Right renal pelvis (tissue), 4 donors: ENCODE results near the gene LPAR1. TPM values are rescaled to one million over a fixed set of nuclear protein-coding genes. Genes with fewer than 3 reads are reported as not detected.
"Not testable (repeated sequence)": the region's sequence is repeated elsewhere in the genome, so short reads cannot be mapped to it uniquely, and the experiment has no call there.

Experiments used
- DNase-seq, 4 donors: peaks; one replicate each; pipeline ENCODE4 v3.0.0-alpha.2; 2013; ENCODE audit warnings: low read depth in 4 of 4, low spot score in 3 of 4, missing footprints in 1 of 4
- polyA plus RNA-seq, 4 donors: library from polyadenylated mRNA; unstranded; fragments of 120-200 nt; gene quantifications; one replicate each; pipeline ENCODE4 v1.2.1, GENCODE V29; 2013; ENCODE audit not compliant: insufficient read length in 4 of 4

The LPAR1 gene
- polyA plus RNA-seq, 4 donors: 27.4 to 31.0 (median 28.1) TPM

DNA sequence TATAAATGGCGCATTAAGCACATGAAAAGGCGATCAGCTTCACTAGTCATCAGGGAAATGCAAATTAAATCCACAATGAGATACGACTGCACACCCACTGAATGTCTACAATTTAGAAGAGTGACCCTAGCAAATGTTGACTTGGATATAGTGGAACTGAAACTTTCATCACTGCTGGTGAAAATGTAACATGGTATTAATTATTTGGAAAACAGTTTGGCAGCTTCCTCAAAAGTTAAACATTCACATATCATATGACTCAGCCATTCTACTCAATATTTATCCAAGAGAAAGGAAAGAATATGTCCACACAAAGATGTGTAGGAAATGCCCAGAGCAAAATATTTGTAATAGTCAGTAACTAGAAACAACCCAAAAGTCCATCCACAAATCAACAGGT, 146.5 kb downstream of the LPAR1 start:
- no peak for DNase-seq

DNA sequence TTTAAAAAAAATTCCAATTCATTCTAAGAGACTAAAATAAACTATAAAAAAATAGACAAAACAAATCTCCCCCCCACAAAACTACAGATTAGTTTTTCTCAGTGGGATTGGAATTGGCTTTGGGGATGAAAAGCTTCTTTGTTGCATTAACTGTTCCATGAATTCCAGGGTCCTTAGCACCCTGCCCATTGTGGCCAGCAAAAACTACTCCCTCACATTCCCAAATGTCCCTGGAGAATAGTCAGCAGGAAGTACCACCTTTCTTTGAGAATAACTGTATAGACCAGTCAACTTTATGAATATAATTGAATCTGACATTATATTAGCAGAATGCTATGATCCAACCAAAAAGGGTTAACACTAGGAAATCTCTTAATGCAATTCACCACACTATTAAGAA, 147.9 kb downstream of the LPAR1 start:
- no peak for DNase-seq

DNA sequence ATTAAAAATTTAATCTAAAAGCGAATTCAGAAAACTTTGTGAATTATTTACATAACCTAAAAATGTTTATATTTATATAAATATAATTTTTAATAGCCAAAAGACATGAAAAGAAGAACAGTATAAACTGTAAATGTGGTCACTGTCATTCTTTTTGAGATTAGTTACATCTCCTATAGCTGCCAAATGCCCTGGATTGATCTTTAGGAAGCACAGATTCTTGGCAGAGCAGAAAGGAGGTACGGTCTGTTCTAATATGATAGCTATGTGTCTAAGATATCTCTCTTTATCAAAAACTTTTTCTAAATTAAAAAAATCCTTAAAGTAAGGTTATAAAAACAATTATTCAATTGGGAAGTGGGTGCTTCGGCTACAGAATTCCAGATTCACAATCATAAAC, 151.0 kb downstream of the LPAR1 start:
- DNase-seq: no peak

DNA sequence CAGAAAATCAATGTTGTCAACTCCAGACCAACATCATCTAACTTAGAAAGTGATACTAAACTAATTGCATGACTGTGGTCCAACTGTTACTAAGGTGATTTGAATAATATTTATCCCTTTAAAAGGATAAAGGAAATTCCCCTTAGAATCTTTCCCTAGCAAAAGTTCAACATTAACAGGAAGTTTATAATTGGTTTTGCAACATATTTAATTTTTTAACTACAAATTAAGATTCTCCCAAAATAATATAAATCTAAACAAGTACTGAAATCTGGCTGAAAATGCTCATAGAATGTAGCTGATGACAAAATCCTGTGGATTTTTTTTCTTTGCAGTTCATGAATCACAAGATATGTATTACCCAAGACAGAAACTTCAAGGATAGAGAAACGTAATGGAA, 151.4 kb downstream of the LPAR1 start:
- DNase-seq: no peak

DNA sequence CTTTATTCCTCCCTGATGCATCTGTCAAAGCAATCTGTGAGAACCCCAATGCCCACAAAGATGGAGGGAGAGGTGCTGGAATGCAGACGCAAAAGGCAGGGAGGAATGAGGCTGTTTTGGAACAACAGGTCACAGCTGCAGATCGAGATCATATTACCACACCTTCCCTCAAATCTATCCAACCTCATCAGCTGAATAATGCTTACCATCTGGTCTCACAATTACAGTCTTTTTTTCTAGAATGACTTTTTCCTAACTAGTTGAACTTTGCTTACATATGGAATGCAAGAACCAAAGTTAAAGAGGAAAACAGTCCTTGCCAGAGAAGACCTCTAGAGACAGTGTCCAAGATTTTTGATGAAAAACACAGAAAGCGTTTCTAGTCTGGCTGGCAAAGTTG, 158.1 kb downstream of the LPAR1 start:
- DNase-seq: no peak

DNA sequence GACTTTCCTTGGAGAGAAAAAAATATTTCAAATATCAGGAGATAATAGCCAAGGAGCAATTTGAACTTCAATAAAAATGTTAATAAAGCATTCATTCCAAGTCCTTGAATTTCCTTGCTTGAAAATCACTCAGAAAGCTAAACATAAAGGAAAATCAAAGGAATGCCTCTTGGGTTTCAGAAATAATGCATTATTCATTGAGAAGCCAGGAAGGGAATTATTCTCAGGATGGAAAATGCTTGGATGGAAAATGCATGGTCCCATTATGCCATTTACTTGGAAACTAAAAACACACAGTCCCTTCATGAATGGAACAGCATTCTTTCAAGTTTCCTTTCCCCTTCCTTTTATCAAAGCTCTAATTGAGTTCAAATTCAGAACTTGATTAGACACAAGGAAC, 160.9 kb downstream of the LPAR1 start:
- no peak for DNase-seq

DNA sequence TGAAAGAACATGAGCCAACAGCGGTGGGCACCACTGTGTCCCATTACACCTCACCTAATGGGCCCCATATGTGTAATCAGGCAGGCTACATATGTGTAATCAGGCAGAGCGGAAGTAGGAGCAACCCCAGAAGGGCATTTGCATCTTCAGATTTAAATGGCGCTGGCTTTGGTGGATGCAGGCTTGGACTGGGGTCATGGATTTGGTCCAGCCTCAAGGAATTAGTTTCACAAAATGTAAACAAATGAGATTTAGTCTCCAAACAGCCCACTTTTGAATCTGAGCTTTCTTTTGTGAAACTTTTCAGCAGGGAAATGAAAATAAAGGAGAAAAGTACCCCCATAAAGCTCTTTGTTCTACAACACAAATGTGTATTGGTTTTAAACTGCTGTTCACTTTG, 161.3 kb downstream of the LPAR1 start:
- no peak for DNase-seq

DNA sequence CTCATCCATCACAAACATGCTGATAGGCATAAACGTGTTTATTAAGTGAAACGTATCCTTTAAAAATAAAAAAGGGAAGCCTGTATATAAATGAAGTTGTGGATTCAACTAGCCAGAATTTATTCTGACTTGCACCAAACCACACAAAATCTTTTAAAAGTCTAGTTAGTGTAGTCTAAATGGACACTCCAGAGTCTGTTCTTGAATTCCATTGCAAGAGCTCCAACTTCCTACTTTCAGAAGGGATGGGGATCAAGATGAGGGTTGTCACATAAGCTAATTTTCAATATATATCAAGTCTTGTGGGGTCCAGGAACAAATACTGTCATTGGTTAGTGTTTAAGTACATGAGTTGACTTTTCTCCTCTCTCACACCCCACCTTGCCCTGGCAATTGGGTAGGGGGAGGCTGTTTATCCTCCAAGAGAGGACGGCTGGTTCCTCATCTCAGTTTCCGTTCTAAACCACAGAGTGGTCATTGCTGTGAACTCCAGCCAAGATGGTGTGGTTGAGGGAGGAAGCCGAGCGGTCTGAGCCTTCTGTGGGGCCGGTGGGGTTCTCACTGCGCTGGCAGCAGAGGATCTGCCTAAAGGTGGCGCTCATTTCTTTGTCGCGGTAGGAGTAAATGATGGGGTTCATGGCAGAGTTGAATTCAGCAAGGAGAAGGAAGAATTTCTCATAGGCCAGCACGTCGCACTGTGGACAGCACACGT, 163.2 kb downstream of the LPAR1 start:
- no peak for DNase-seq

DNA sequence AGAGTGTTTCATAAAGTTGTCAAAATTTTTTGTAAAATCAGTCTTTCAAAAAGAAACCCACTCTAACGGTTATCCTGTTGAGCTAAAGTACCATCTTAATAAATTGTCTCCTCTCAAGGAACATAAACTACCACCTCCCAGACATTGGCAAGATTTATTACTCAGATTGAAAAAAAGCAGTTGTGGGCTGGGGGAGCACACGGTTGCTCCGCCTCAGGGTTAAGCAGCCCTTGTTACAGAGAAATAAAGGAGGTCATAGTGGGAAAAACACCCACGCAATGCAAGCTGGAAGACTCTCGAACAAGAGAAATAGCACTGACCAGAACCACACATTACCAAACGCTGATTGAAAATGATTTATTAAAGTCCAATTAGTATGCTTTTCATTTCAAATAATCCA, 165.3 kb downstream of the LPAR1 start:
- DNase-seq: no peak

DNA sequence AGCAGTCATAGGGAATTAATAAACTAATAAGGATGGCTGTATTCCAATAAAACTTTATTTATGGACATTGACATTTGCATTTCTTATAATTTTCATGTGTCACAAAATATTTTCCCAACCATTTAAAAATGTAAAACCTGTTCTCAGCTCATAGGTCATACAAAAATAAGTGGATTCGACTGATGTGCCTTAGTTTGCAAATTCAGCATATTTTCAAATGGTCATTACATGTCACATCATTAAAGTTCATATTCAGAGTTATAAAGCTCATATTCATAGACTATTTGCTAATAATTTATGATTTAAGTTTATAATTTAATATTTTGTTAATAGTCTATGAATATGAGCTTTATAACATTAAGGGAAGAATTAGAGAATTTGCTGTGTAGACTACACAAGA, 166.5 kb downstream of the LPAR1 start:
- no peak for DNase-seq

DNA sequence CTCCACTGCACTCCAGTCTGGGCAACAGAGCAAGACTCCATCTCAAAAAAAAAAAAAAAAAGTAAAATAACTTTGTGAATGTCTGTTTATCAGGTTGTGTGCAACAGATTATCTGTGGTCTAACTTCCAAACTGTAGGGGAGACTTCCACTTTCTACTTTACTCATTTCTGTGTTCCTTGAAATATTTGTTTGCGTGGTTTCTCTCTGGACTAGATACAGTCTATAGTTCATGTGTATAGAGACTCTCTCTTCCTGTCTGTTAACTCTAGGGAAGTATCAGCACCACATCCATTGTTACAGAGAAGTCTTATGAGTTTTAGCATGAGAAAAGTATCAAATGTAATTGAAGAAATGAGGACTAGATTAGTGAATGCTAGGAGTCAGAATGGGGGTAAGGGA, 168.3 kb downstream of the LPAR1 start:
- DNase-seq: no peak

DNA sequence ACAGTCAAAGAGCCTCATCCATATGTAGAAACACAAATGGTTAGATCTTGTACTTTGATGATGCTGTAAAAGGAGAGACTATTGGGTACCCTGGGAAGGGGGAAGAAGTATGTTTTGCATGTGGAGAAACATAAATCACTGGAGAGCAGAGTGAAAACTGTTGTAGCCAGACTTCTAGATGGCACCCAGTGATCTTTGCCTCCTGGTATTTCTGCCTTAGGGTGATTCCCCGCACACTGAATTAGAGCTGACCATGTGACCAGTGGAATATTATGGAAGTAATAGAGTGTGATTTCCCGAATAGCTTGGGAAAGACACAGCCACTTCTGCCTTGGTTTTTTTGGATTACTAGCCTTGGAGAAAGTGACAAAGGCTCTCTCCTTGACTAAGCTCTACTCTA, 174.3 kb downstream of the LPAR1 start:
- no peak for DNase-seq

DNA sequence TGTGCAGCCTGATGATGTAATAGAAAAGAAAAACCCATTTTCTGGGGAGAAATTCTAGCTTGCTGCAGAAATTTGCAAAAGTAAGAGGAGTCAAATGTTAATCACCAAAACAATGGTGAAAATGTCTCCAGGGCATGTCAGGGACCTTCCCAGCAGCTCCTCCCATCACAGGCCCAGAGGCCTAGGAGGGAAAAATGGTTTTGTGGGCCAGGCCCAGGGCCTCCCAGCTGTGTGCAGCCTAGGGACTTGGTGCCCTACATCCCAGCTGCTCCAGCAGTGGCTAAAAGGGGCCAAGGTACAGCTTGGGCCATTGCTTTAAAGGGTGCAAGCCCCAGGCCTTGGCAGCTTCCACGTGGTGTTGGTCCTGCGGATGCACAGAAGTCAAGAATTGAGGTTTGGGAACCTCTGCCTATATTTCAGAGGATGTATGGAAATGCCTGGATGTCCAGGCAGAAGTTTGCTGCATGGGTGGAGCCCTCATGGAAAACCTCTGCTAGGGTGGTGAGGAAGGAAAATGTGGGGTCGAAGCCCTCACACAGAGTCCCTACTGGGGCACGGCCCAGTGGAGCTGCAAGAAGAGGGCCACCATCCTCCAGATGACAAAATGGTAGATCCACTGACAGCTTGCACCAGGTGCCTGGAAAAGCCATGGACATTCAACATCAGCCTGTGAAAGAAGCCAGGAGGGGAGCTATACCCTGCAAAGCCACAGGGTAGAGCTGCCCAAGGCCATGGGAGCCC, 176.7 kb downstream of the LPAR1 start:
- DNase-seq: not testable (repeated sequence)

DNA sequence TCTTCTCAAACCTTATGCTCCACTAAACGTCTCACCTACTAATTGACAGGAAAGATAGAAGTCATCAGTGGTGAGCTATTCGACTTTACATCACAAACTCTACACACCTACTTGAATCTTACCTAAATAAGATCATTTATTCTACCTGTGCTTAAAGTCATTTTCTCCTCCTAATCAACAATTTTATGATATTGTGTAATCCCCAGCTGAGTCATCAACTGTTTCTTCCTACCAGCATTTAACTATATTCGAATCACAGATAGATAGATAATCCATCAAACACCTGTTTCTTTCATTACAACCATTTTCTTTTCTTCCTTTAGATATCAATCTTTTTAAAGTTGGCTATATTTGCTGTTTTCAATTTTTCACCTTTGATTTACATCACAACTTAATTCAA, 181.5 kb downstream of the LPAR1 start:
- DNase-seq: no peak

DNA sequence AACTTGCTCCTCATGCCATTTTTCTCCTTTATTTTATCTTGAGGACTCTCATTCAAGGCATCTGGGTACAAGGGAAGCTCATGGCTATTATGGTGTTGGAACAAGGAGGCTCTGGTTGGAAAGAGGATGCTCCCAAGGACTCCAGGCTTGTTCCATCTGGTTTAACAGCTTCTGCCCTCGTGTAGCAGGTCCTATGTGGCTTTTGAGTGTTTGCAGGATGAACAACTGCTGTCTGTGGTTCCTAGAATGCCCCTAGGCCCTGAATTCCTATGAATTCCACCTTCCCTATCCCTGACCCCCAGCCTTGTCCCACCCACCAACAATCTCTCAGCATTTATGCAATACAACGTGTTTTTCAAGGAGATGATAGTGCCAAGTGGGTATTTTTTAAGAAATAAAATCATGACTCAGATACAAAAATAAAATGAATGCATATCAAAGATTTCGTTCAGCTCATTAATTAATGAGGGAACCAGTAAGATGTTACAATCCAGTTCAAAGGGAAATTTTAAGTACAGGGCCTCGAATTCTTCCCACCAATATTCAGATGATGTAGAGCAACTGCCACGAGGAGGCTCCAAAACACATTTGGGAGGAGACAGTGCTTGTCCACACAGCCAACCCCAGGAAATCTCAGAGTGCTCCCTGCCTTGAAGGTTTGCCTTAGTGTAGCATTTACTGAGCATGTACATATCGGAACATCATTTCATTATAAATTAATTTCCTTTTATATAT, 187.7 kb downstream of the LPAR1 start:
- DNase-seq: no peak

DNA sequence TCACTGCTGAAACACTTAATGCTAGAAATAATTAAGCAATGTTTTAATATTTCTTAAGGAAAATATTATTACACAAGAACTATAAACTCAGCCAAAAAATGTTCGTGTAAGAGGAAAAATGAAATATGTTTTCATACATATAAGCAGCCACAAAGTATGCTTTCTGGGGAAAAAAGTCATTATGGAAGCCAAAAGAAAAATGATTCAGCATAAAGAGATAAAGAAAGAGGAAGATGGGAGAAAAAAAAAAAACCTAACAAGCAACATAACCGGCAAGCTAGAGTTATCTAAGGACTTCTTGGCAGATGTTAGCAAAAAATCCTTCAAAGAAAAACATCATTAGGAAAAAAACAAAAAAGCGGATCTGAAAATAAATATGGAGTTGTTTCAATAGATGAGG, 190.6 kb downstream of the LPAR1 start:
- no peak for DNase-seq

DNA sequence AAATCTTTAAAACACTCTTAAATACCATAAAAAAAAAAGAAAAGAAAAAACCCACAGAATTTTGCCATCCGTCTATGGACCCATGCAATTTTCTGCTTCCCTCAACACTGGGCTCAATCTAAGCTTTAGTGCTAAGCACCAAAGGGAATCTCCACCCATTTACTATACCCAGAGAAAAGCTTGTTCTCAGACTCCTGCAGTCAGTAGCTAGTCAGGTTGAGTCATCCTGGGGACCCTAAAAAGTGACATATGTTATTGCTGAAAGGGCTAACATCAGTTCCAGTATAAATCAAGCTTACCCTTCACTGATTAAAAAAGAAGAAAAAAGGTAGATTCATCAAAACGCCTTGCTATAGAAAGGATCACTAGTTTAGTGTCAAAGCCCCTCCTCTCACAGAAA, 192.1 kb downstream of the LPAR1 start:
- DNase-seq: no peak

DNA sequence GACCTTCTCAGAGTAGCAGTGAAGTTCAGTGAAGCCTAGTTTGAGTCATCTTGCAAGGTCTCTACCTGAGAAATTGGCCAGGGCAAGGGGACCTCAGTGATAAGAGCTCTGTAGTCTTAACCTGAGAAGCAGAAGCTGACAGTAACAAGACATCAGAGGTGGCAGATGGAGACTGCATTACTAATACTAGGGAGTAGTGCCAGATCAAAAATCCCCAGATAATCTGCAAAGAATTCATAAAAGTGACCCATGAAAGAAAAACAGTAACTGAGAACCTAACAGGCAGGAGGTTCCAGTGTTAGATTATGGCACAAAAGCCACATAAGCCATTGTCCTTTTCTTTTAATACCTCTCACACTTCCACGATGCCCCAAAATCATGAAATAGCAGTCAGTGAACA, 194.1 kb downstream of the LPAR1 start:
- no peak for DNase-seq

DNA sequence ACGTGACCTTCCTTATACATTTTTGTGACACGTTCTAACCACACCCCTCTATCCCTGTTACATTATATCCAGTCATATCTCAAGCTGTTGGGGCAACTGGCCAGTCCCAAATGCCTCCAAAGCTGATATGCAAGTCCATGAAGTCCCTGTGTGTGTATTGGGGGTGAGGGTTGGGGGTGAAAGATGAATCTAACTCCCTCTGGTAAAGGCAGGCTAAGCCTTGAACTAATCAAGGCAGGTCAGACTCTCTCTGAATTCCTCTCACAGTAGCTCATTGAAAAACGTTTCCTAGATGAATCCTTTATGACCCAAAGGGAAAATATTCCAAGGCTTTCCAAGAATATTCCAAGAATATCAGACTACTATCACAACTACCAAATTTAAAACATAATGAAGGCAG, 195.3 kb downstream of the LPAR1 start:
- no peak for DNase-seq

DNA sequence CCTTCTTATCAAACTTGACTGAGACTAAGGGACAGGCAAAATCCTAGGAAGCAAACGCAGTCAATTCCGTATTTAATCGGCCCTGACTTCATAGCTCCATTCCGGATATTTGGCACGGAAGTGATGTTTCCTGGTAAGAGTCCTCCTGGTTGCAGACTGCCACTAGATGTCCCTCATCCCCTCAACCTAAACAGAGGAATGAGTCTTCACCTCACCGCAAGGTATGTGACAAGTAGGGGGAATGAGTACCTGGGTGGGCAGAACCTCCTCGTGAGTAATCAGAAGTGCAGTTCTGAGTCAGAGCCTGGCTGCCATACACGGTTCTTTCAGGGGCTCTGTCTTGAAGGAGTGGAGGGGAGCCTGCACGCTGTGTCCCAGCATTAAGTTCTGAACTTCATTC, 196.1 kb downstream of the LPAR1 start:
- DNase-seq: no peak

DNA sequence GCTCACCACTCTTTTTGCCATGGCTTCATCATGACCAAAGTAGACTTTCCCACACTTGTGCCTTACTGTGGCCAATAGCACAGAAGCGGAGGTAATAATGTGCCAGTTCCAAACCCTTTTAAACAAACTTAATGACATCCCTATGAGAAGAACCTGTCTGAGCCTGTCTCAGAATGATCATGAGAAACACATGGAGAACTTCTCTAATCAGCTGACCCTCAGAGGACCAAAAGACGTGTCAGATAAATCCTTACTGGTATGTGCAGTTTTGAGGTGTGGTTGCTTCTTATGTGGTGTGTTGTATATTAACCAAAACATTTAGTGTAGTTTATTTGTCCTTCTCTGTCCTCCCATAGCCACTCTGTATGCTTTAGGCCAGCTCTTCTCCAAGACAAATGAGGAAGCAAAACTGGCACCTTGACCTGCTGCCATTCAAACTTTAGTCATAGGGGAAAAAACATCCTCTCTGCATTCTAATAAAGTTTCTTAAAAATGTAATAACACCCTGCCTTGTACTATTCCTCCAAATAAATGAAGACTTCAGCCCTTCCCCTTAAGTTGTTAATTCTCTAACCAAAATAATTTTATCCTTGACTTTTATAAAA, 200.8 kb downstream of the LPAR1 start:
- DNase-seq: no peak
